GM19372 (cell line): Measurements from ENCODE around the gene AMY1A.
"Not testable (repeated sequence)": the region's sequence is repeated elsewhere in the genome, so short reads cannot be mapped to it uniquely, and the experiment has no call there.

Source experiments
- ATAC-seq: cut with Tn5 transposase; IDR thresholded peaks from one replicate; pipeline ENCODE4 v1.9.1; 2021; ENCODE audit warnings: mild to moderate bottlenecking, low read depth, moderate library complexity; ENCODE audit not compliant: unreplicated experiment

AMY1A gene

GRCh38 chr1:103655460-103655859, at the start of gene AMY1A:
Gene AMY1A, plus strand, starts transcription at chr1:103655760. Its CDS starts 571 bp downstream, at chr1:103656331.
- ATAC-seq: not testable (repeated sequence)

- ATAC-seq: no peak
Observed at GRCh38 chr1:103616362-103616761, 39.2 kb upstream of the AMY1A start.

GRCh38 chr1:103616994-103617477, 38.5 kb upstream of the AMY1A start, which contains the start of gene AMY2A:
Gene AMY2A, plus strand, starts transcription at chr1:103617427. Its CDS starts 14 bp downstream, at chr1:103617441.
- not testable (repeated sequence) for ATAC-seq

GRCh38 chr1:103627436-103627835, 28.1 kb upstream of the AMY1A start:
- ATAC-seq: not testable (repeated sequence)

- not testable (repeated sequence) for ATAC-seq
Observed at GRCh38 chr1:103641194-103641593, 14.4 kb upstream of the AMY1A start.

GRCh38 chr1:103643908-103644307, 11.7 kb upstream of the AMY1A start:
- ATAC-seq: not testable (repeated sequence)

GRCh38 chr1:103650305-103650704, 5.3 kb upstream of the AMY1A start:
- not testable (repeated sequence) for ATAC-seq

- not testable (repeated sequence) for ATAC-seq
Observed at GRCh38 chr1:103650889-103651288, 4.7 kb upstream of the AMY1A start.

- ATAC-seq: not testable (repeated sequence)
Observed at GRCh38 chr1:103654133-103654532, 1.4 kb upstream of the AMY1A start.

GRCh38 chr1:103676335-103676734, 20.8 kb downstream of the AMY1A start:
- ATAC-seq: not testable (repeated sequence)

- not testable (repeated sequence) for ATAC-seq
Observed at GRCh38 chr1:103696110-103696509, 40.5 kb downstream of the AMY1A start, which contains the start of gene AMY1B. Gene AMY1B, minus strand, starts transcription at chr1:103696210. Its CDS starts 571 bp downstream, at chr1:103695639.

GRCh38 chr1:103697430-103697829, 41.9 kb downstream of the AMY1A start:
- ATAC-seq: not testable (repeated sequence)

GRCh38 chr1:103700669-103701068, 45.1 kb downstream of the AMY1A start:
- not testable (repeated sequence) for ATAC-seq

GRCh38 chr1:103701256-103701655, 45.7 kb downstream of the AMY1A start:
- not testable (repeated sequence) for ATAC-seq

GRCh38 chr1:103707670-103708069, 52.1 kb downstream of the AMY1A start:
- not testable (repeated sequence) for ATAC-seq

- not testable (repeated sequence) for ATAC-seq
Observed at GRCh38 chr1:103710381-103710780, 54.8 kb downstream of the AMY1A start.
